GM21825 (cell line): ENCODE results near the gene SYNDIG1.
"Not testable (repeated sequence)": the region's sequence is repeated elsewhere in the genome, so short reads cannot be mapped to it uniquely, and the experiment has no call there.

Experiments
- ATAC-seq: cut with Tn5 transposase; IDR thresholded peaks from one replicate; pipeline ENCODE4 v1.9.1; 2021; ENCODE audit warnings: mild to moderate bottlenecking, moderate library complexity; ENCODE audit not compliant: unreplicated experiment

SYNDIG1 gene

DNA sequence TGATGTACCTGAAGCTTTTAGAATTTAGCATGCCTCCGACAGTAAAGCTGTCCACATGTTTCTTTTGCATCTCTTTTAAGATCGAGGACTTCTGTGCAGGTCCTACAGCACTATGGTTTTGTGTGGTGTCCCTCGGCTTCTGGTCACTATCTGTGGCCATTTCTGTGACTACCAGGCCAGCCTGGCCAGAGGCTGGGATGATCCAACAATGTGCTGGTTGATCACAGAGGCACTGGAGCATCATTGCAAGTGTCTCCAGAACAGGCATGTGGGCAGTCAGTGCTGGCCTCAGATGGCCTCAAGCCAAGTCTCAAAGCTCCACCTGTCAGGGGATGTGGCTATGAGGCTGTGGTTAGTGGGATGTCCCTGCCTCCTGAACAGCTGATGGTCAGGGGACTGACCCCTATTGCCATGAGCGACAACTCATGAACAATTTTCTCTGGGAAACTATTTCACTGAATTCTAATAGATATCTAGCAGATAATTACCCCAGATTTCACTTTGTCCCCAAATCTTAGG is 136.6 kb downstream of the SYNDIG1 start:
- no peak for ATAC-seq

DNA sequence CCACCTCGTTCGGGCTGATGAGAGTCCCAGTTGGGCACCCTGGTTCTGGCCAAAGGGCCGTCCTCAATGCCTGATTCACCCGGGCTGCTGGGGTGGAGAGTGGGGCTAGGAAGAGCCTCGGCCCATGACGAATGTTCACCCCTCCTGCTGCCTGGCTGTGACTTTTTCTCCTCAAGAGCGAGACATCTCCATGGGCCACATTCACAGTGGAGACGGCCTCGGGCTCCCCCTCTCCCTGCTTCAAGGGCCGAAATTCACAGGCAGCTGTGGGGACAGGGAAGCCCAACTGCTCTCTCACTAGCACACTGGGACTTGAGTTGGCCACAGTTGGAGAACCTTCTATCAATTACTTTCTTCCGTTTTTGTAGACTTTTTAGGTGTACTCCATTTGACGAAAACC is 138.0 kb downstream of the SYNDIG1 start:
- ATAC-seq = no peak

DNA sequence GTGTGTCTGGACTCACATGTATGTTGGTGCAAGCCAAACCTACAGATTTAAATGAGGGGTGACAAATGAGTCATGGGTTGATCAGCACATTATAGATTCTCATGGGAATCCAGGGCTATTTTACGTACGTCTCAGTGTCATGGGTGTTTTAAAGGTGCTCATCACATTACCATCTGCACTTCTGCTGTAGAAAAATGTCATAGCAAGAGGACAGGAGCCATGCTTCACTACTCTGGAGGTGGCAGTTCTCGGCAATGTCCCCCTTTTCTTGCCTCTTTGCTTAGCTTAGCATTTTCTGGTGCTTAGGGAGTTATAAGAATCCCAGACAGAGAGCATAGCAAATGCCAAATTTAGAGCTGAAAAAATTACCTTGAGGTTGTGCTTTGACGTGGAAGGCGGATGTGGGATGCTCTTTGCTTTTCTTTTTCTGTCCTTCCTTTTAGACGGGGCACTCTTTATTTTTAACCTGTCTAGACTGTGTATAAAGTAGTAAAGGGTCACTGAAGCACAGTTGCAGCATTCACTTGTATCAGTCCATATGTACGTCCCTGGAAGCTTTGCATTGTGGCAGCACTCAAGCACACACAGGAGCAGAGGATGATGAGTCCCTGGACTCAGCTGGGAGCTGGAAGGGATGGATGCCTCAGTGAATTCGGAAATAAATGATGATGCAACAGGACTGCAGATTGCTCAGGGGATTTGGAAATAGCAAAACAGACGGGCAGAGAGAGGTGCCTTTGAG is 139.7 kb downstream of the SYNDIG1 start:
- no peak for ATAC-seq

DNA sequence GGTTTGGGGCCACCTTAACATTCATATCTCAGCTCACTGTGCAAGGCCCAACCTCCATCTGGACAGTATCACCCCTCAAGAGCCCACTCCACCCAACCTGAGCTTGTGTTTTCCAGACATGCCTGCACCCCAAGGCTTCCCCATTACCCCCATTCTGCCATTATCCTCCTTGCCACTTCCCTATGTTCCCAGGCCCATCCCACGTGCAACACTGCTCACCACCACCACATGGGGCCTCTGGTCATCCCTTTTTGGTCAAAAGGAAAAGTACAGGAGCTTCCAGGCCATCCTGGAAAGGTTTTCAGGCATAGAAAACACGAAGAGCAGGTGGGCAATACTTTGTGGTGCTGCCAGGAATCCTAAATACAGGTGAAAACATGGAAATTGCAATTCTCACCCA is 140.3 kb downstream of the SYNDIG1 start:
- no peak for ATAC-seq

DNA sequence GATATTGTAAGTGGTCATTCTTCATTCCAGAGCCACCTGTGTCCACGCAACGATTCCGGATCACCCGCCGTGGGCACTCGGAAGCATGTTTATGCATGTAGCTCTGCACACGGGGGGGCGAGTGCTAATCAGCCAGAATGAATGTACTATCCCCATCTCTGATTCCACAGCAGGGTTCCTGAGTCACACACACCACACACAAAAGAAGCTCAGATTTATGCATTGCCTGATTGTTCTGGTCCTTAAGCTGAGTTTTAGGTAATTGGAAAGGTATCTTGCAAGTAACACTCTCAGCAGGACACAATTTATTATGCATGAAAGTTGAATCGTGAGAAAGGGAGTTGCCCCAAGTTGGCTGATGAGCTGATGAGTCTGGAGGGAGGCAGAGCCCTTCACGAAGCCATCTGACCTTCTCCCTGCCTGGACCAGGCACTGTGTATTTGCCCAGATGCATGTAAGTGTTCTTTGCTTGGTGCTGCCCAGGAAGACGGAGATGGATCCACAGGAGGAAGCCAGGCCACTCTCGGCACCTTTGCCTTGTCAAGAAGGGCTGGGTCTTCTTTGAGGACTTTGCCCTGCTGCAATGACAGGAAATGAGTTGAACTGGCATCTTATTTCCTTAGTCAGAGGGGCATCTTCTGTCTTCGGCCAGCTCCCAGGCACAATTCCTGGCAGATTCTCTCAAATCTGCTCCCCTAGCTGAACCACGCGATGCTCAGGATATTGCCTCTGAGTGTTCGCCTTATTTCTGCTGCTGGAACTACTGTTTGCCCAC is 141.1 kb downstream of the SYNDIG1 start:
- no peak for ATAC-seq

DNA sequence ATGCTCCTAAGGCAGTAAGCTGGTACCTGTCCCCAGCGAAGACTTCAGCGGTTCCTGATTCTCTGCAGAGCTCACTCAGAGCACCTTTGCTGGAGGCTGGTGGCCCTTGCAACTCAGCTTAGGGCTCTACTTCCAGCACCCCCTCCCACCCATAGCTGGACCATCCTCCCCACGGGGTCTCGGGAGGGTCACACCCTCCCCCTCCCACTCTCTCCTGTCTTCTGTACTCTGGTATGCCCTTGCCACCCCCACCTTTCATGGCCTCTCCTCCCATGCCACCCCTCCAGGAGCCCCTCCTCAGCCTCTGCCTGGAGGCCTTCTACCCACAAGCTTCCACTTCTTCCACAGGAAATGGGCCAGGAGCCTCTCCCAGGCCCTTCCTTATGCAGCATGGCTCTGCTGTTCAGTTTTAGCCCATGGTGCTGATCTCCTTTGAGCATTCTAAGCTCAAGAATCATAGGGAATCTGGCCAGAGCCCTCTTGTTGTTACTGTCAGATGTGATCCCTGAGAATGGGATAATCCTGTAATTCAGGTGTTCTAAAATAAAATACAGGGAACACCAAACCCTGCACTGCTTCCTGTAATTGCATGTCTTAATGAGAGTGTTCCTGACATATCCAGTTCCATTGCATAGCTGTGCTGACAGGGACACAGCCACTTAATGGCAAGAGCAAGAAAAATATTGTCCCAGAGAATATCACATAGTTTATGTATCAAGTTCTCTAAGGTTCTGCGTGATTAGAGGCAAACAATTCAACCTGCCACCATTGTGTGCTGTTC is 142.1 kb downstream of the SYNDIG1 start:
- no peak for ATAC-seq

DNA sequence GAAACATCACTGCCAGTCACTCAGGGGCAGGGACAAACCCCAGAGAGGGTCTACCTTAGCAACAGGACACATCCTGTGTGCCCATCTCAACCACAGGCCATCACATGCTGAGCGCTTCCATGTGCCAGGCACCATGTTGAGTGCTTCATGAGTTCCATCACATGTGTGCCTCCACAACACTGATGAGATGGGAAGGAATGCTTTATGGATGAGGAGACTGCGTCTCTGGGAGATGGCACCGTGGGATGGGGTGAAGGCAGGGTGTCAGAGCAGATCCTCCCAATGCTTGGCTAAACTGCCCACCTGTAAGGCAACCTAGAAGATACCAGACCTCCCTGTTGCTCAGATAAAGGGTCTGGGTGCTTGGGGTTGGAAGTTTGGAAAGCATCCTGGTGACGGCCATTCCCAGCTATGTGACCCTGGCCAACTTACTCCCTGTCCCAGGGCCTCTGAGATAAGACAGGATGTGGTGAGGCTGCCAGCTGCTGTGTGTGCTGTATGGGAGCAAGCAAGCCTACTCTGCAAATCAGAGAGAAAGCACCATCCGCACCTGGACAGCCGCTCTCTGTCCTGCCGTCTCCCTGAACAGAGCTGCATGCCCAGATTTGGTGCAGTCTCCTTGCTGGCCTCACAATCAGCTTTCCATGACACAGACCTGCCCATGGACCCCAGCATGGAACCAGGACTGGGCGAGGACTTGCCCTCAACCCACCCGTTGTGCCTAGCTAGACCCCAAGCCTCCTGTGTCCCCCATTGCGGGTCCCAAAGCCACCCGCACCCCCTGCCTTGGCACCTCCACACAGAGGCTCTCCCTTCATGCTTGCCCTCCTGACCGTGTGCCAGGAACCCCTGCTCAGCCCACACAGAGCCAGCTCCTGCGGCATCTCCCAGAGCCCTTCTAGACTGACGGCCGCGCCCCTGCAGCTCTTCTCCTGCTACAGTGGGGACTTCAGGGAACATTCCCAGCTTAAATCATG is 143.7 kb downstream of the SYNDIG1 start:
- ATAC-seq = no peak

DNA sequence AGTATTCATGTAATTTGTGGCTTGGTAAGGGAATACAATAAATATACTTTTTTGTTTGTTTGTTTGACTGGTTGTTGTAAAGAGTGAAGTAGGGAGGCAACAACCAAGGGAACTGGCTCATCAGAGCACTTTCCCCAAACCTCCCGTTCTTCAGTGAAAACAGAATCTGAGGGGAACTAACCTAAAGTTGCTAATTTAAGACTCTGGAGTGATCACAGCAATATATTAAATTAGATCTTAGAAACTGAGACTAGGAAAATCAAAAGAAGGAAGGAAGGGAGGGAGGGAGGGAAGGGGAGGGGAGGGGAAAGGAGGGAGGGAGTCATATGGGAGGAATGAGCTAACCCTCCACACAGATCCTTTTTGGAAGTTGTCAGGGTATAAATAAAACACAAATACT is 144.9 kb downstream of the SYNDIG1 start:
- no peak for ATAC-seq

DNA sequence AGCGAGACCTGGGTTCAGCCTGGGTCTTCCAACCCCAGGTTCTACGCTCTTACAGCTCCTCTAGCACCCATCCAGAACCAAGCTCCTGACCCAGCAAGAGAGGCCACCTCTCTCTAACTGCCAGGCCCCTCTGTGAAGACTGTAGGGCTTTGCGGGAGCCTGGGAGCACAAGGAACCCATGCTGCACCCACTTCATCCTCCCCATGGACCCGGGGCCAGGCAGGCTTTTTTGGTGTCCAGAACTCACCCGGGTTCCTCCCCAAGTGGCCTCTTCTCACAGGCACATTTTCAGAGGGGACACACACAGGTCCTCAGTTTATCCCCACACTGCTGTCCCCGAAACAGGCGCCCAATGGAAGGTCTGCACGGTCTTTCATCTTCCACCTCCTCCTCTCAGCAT is 145.9 kb downstream of the SYNDIG1 start:
- ATAC-seq = no peak

DNA sequence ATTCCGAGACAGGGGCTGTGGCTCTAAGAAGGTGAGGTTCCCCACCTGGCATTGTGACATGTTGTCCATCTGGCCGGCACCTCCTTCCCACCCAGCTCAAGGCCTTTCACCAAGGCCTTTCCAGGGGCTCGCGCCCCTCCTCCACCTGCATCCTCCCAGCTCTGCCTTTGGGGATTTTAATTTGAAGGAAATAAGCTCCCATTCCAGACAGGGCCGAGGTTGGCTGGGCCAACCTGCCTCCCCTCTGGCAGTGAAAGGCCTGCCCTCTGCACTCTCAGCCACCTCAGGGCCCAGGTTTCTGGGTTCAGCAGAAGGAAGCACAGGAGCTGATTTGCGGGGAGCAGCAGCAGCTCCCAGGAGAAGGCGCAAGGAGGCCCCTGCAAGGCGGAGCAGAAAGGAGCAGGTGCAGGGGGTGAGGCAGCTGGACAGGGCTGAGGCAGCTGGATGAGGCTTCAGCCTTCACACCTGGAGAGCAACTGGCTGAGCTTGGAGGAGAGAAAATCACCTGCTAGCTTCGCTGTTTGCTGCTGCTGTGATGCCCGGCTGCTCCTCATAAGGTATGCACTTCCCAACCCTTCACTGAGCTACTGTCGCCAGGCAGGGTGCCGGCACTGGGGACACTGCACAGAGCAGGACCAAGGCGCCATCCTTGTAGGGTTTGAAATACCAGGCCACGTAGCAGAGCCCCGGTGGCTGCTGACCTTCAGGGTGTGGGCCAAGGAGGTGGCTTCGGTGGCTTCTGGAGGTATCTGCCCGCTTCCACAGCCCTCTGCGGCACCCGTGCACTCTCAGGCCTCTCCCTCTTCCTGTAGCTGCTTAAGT is 147.0 kb downstream of the SYNDIG1 start:
- ATAC-seq = no peak

DNA sequence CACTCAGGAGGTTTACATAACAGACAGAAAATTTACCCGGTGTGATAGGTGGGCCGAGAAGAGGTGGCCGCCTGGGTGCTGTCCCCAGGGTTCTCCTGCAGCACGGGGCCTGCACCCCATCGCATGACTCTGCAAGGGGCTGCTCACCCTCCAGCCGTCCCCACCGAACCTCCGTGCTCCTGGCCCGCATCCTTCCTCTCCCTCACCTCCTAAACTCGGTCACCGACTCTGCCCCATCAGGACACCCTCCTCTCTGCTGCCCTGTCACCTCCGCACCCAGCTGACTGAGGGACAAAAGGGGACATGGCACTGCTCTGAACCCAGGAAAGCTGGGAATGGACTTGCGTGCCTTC is 147.6 kb downstream of the SYNDIG1 start:
- no peak for ATAC-seq

DNA sequence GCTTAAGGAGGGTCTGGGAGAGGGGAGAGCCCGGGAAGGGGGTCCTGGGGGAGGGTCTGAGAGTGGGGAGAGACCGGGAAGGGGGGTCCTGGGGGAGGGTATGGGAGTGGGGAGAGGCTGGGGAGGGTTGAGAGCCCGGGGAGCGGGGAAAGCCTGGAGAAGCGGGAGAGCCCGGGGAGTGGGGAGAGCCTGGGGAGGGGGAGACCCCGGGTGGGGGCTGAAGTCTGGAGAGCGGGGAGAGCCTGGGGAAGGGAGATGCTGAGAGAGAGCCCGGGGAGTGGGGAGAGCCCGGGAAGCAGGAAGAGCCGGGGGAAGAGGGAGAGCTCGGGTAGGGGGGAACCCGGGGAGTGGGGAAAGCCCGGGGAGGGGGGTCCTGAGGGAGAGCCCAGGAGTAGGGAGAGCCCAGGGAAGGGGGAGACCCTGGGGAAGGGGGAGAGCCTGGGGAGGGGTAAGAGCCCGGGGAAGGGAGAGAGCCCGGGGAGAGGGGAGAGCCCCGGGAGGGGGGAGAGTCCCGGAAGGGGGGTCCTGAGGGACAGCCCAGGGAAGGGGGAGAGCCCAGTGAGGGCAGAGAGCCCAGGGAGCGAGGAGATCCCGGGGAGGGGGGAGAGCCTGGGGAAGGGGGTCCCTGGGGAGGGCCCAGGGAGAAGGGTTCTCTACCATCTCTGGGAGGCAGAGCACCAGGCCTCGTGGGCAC is 148.5 kb downstream of the SYNDIG1 start:
- no peak for ATAC-seq

DNA sequence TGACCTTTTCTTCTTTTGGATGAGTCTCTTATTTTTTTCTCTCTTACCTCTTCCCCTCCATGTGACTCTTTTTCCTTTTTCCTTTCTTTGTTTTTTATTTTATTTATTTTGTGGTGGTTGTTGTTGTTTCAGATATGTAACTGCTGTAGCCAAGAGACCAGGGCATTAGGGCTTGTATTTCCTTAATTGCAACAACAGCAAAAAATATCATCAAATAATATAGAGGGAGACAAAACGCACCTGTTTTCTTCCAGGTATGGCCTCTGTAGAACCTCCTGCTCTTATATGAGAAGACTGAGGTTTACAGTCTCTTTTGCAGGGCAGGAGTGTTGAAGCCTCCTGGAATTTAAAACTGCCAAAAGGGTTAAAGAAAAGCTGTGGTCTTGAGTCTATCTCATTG is 149.3 kb downstream of the SYNDIG1 start:
- ATAC-seq = no peak

DNA sequence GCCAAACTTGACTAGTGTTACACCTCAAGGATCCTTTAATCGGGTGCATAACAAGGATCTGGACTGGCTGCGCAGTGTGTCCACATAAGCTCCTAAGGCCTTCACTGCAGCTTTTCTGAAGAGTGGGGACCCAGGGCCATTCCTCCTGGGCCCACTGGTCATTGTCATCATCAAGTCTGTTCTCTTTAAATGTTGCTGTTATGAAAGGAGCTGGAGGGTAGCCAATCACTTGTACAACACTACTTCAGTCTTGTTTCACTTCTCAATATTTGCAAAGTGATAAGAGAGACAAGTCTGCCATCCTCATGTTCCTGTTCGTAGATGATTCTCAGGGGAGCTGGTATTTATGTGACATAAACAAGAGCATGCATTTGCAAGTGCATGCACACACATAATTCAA is 149.8 kb downstream of the SYNDIG1 start:
- ATAC-seq = no peak

DNA sequence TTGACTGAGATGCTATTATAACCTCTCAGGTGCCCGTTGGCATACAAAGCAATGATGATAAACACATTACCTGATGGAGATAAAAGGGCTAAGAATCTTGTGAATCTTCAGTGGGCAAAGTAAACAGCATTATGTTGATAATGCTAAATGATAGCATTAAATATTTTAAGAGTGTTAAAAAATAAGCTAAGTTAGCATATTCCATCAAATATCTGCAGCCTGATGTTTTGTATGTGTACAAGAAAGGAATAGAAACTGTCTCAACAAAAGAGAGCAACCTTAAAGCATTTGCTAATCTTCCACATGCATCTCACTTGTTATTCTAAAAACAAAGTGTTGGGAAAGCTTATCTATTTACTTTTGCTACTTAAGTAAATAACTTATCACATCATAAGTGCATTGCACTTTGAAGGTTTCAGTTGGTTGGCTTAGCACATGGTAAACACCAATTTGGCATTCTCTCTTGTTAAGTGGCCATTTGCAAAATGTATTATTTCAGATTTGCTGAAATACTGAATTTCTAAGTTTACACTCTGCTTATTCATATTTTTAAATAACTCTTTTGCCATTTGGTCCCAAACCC is 151.6 kb downstream of the SYNDIG1 start:
- ATAC-seq = no peak

DNA sequence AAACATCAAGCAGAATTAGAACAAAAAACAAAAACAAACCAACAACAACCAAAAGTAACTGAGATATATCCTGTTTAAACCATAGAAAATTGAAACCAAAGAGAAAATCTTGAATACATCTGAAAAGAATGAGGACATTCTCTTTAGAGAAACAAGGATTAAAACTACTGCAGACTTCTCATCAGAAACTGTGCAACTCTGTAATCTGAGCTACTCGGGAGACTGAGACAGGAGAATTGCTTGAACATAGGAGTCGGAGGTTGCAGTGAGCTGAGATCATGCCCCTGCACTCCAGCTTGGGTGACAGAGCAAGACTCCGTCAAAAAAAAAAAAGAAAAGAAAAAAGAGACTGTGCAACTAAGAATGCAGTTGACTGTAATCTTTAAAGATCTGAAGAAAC is 153.4 kb downstream of the SYNDIG1 start:
- ATAC-seq = no peak

DNA sequence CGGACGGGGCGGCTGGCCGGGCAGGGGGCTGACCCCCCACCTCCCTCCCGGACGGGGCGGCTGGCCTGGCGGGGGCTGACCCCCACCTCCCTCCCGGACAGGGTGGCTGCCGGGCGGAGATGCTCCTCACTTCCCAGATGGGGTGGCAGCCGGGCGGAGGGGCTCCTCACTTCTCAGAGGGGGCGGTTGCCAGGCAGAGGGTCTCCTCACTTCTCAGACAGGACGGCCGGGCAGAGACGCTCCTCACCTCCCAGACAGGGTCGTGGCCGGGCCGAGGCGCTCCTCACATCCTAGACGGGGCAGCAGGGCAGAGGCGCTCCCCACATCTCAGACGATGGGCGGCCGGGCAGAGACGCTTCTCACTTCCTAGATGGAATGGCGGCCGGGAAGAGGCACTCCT is 156.7 kb downstream of the SYNDIG1 start:
- not testable (repeated sequence) for ATAC-seq

DNA sequence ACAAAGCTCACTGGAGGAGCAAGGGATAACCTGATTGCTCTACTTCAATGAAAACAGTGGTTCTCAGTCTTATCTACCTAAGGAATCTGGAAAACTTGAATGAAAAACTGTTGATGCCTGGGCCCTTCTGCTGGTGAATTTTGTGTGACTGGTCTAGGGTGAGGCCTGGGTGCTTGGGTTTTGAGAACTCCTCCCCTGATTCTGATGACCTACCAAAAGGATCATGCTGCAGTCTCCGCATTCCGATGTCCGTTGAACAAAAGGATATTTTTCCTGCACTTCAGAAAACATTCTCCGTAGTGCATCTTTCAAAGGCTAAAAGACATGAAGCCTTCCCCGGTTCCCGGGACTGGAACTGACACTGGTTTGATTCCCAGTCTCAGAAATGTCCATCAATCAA is 157.9 kb downstream of the SYNDIG1 start:
- no peak for ATAC-seq

DNA sequence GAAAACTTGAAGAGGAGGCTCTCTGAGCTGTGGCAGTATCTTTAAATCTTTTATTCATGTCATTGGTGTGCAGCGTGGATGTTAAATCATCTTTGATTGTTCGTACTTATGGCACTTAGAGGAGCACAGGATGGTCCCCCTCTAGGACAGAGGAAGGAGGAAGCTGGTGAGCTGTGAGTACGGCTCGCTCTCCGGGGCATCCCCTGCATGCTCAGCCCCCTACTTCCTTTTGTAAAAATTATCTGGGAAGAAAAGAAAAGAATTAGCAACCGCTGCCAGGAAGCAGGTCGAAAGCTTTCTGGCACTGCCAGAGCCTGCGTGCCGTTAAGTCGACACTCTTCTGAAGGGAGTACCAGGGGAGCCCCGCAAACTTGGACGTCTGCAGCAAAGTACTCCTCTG is 158.5 kb downstream of the SYNDIG1 start:
- ATAC-seq = no peak
